Activated T-cell treated with anti-CD3 and anti-CD28 coated beads for 48 hours (primary cell): ENCODE data around the gene FBXW10B.
"Not testable (repeated sequence)": the region's sequence is repeated elsewhere in the genome, so short reads cannot be mapped to it uniquely, and the experiment has no call there.

Experiments
- DNase-seq: peaks from one replicate; pipeline ENCODE4 v3.0.0-alpha.2; 2020; ENCODE audit warnings: low read depth

The FBXW10B gene

GRCh38 chr17:15619331-15620058, at the start of gene FBXW10B:
TSS of gene FBXW10B (minus strand) at chr17:15619704. CDS start at chr17:15619512, 192 bp downstream.
- not testable (repeated sequence) for DNase-seq

- no peak for DNase-seq
Observed at GRCh38 chr17:15663691-15664090, 44.2 kb upstream of the FBXW10B start.

GRCh38 chr17:15663176-15663575, 43.7 kb upstream of the FBXW10B start:
- no peak for DNase-seq

- no peak for DNase-seq
Observed at GRCh38 chr17:15662681-15663080, 43.2 kb upstream of the FBXW10B start.

- DNase-seq, result no peak
Observed at GRCh38 chr17:15660077-15660476, 40.6 kb upstream of the FBXW10B start.

GRCh38 chr17:15659663-15660062, 40.2 kb upstream of the FBXW10B start:
- no peak for DNase-seq

- no peak for DNase-seq
Observed at GRCh38 chr17:15659236-15659635, 39.7 kb upstream of the FBXW10B start.

GRCh38 chr17:15658296-15658695, 38.8 kb upstream of the FBXW10B start:
- DNase-seq, result no peak

- no peak for DNase-seq
Observed at GRCh38 chr17:15657868-15658267, 38.4 kb upstream of the FBXW10B start.

GRCh38 chr17:15654886-15655561, 35.5 kb upstream of the FBXW10B start:
- no peak for DNase-seq

GRCh38 chr17:15654401-15654800, 34.9 kb upstream of the FBXW10B start:
- not testable (repeated sequence) for DNase-seq

GRCh38 chr17:15652960-15653359, 33.5 kb upstream of the FBXW10B start:
- DNase-seq, result no peak

- DNase-seq, result peak; percentile 6
Observed at GRCh38 chr17:15651583-15652110, 32.1 kb upstream of the FBXW10B start.

- no peak for DNase-seq
Observed at GRCh38 chr17:15650741-15651582, 31.5 kb upstream of the FBXW10B start.

GRCh38 chr17:15649861-15650421, 30.4 kb upstream of the FBXW10B start:
- DNase-seq, result no peak

- no peak for DNase-seq
Observed at GRCh38 chr17:15648386-15648785, 28.9 kb upstream of the FBXW10B start.

- not testable (repeated sequence) for DNase-seq
Observed at GRCh38 chr17:15645942-15646312, 26.4 kb upstream of the FBXW10B start.

- DNase-seq, result not testable (repeated sequence)
Observed at GRCh38 chr17:15645099-15645941, 25.8 kb upstream of the FBXW10B start.

- not testable (repeated sequence) for DNase-seq
Observed at GRCh38 chr17:15642505-15643251, 23.2 kb upstream of the FBXW10B start.

GRCh38 chr17:15642014-15642413, 22.5 kb upstream of the FBXW10B start:
- DNase-seq, result not testable (repeated sequence)
